Uterus (tissue), 2 donors: Measurements from ENCODE around the gene CAMTA1.

Experiments
- POLR2A ChIP-seq, 2 donors: fragments of 450-650 bp; IDR thresholded peaks; one replicate each; pipeline ENCODE4 v1.6.1; 2016; ENCODE audit warnings: antibody characterized with exemption in 2 of 2, mild to moderate bottlenecking in 1 of 2, moderate library complexity in 1 of 2
- TF ChIP-seq, protein P1 (sequence below), 4 experiments: fragments of 200-600 bp in 2 of 4; fragments of 450-650 bp in 2 of 4; sonication (generic) in 2 of 4; IDR thresholded peaks; one replicate each; pipeline ENCODE4 v1.5.1; 2016 to 2019; ENCODE audit warnings: antibody characterized with exemption in 4 of 4, mild to moderate bottlenecking in 2 of 4, moderate library complexity in 1 of 4

DNA sequence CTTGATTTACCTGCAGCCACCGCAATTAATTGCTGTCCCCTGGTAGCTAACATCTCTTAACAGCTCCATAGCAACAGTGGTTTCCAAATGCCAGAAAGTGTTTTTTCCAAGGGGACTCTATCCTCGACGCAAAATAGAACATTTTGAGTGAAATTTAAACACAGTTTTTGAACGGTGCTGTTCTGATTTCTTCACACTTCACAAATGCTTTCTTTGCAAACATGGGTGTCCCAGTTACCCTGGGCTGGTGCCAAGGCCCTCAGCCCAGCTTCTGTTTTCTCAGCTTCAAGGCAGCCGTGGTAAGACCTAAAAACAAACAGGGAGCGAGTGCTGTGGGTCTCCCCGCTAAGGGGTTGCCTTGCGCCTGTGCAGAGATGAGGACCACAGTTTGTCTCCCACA, 838.6 kb downstream of the CAMTA1 start:
- TF ChIP-seq, protein P1, sequence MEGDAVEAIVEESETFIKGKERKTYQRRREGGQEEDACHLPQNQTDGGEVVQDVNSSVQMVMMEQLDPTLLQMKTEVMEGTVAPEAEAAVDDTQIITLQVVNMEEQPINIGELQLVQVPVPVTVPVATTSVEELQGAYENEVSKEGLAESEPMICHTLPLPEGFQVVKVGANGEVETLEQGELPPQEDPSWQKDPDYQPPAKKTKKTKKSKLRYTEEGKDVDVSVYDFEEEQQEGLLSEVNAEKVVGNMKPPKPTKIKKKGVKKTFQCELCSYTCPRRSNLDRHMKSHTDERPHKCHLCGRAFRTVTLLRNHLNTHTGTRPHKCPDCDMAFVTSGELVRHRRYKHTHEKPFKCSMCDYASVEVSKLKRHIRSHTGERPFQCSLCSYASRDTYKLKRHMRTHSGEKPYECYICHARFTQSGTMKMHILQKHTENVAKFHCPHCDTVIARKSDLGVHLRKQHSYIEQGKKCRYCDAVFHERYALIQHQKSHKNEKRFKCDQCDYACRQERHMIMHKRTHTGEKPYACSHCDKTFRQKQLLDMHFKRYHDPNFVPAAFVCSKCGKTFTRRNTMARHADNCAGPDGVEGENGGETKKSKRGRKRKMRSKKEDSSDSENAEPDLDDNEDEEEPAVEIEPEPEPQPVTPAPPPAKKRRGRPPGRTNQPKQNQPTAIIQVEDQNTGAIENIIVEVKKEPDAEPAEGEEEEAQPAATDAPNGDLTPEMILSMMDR (IDR thresholded peaks at IDR 0.05): no peak
- no peak for TF ChIP-seq POLR2A (IDR thresholded peaks at IDR 0.05)
